ENCODE measurements around the gene LUZP2.

LUZP2 gene

DNA sequence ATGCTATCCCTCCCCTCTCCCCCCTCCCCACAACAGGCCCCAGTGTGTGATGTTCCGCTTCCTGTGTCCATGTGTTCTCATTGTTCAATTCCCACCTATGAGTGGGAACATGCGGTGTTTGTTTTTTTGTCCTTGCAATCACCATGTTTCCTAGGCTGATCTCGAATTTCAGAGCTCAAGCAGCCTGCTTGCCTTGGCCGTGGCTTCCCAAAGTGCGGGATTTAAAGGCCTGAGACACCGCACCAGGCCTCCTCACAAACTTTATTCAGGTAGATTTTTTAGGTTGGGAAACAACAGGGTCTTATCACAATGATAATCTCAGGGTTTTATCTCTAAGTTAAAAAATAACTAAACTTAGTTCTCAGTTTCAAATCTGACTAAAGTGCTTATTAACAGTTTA is 125.4 kb downstream of the LUZP2 start:
- no peaks in the 10 kb centered on the region for H3K27me3 ChIP-seq (replicated peaks; ENCODE audit: control insufficient read depth, insufficient read depth, low read length)
- no peak overlapping the region for H3K4me3 ChIP-seq (replicated peaks; ENCODE audit: low read depth, low read length)
- no peak for TF ChIP-seq CTCF (IDR thresholded peaks at IDR 0.05; ENCODE audit: insufficient read depth, low read length, poor library complexity, severe bottlenecking)
- DNase-seq (ENCODE audit: extremely low read depth, insufficient read length): no peak
- H3K36me3 ChIP-seq (ENCODE audit: control insufficient read depth, insufficient read depth, low read length): no peaks in the 10 kb centered on the region

- TF ChIP-seq CTCF (IDR thresholded peaks at IDR 0.05; ENCODE audit: insufficient read depth, low read length, poor library complexity, severe bottlenecking): no peak
- Histone ChIP-seq H3K36me3 (ENCODE audit: control insufficient read depth, insufficient read depth, low read length) (no peaks in the 10 kb centered on the region), H3K27me3 (replicated peaks; ENCODE audit: control insufficient read depth, insufficient read depth, low read length) (no peaks in the 10 kb centered on the region), H3K4me3 (replicated peaks; ENCODE audit: low read depth, low read length) (no peak overlapping the region)
- DNase-seq (ENCODE audit: extremely low read depth, insufficient read length): no peak
These were observed 126.3 kb downstream of the LUZP2 start for GRCh38 chr11:24623121-24623520.

GRCh38 chr11:24624432-24624831 is 127.6 kb downstream of the LUZP2 start:
- no peak for TF ChIP-seq CTCF (IDR thresholded peaks at IDR 0.05; ENCODE audit: insufficient read depth, low read length, poor library complexity, severe bottlenecking)
- no peak for DNase-seq (ENCODE audit: extremely low read depth, insufficient read length)
- Histone ChIP-seq H3K27me3 (replicated peaks; ENCODE audit: control insufficient read depth, insufficient read depth, low read length) (no peaks in the 10 kb centered on the region), H3K4me3 (replicated peaks; ENCODE audit: low read depth, low read length) (no peak overlapping the region), H3K36me3 (ENCODE audit: control insufficient read depth, insufficient read depth, low read length) (no peaks in the 10 kb centered on the region)

GRCh38 chr11:24625975-24626374 is 129.1 kb downstream of the LUZP2 start:
- Histone ChIP-seq H3K36me3 (ENCODE audit: control insufficient read depth, insufficient read depth, low read length) (no peaks in the 10 kb centered on the region), H3K27me3 (replicated peaks; ENCODE audit: control insufficient read depth, insufficient read depth, low read length) (no peaks in the 10 kb centered on the region), H3K4me3 (replicated peaks; ENCODE audit: low read depth, low read length) (no peak overlapping the region)
- TF ChIP-seq CTCF (IDR thresholded peaks at IDR 0.05; ENCODE audit: insufficient read depth, low read length, poor library complexity, severe bottlenecking): no peak
- no peak for DNase-seq (ENCODE audit: extremely low read depth, insufficient read length)

GRCh38 chr11:24628224-24628776 is 131.4 kb downstream of the LUZP2 start:
- Histone ChIP-seq H3K27me3 (replicated peaks; ENCODE audit: control insufficient read depth, insufficient read depth, low read length) (no peaks in the 10 kb centered on the region), H3K36me3 (ENCODE audit: control insufficient read depth, insufficient read depth, low read length) (no peaks in the 10 kb centered on the region), H3K4me3 (replicated peaks; ENCODE audit: low read depth, low read length) (no peak overlapping the region)
- DNase-seq (ENCODE audit: extremely low read depth, insufficient read length): no peak
- TF ChIP-seq CTCF (IDR thresholded peaks at IDR 0.05; ENCODE audit: insufficient read depth, low read length, poor library complexity, severe bottlenecking): no peak

DNA sequence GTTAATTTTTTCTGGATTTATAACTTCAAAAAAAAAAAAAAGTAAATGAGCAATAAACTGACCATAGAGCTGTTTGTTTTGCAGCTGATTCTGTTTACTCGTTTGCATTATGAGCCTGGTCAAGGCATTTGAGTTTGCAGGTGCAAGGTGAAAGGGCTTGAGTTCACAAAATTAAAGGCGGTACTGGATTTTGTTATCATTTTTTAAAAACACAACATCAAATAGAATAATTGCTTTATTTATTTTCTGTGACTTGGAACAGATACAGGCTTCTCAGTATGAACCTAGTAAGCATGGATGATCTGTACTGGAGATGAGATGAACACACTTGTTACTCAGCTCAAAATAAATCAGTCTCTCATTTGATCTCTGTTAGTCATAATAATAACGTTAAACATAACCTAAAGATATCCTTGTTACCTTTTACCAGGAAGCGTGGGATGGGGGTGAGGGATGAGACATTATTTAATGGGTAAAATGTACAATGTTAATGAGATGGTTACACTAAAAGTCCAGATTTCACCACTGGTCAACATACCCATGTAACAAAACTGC is 137.8 kb downstream of the LUZP2 start:
- DNase-seq (ENCODE audit: extremely low read depth, insufficient read length): no peak
- H3K4me3 ChIP-seq (replicated peaks; ENCODE audit: low read depth, low read length): no peak overlapping the region
- no peak for TF ChIP-seq CTCF (IDR thresholded peaks at IDR 0.05; ENCODE audit: insufficient read depth, low read length, poor library complexity, severe bottlenecking)
- H3K27me3 ChIP-seq (replicated peaks; ENCODE audit: control insufficient read depth, insufficient read depth, low read length): no peaks in the 10 kb centered on the region
- no peaks in the 10 kb centered on the region for H3K36me3 ChIP-seq (ENCODE audit: control insufficient read depth, insufficient read depth, low read length)
